ENCODE results near the gene GLS.

The GLS gene

GRCh38 chr2:190997526-190998113, 117.0 kb downstream of the GLS start:
- no peak for DNase-seq

- DNase-seq = no peak
These were observed 118.4 kb downstream of the GLS start for GRCh38 chr2:190999058-190999457.

- no peak for DNase-seq
These were observed 119.5 kb downstream of the GLS start for GRCh38 chr2:190999949-191000665.

GRCh38 chr2:191001032-191001431, 120.4 kb downstream of the GLS start:
- DNase-seq = no peak

GRCh38 chr2:191001624-191002023, 121.0 kb downstream of the GLS start:
- DNase-seq = no peak

- DNase-seq = no peak
These were observed 123.0 kb downstream of the GLS start for GRCh38 chr2:191003405-191004309.

GRCh38 chr2:191006297-191006696, 125.7 kb downstream of the GLS start:
- DNase-seq = no peak

- no peak for DNase-seq
These were observed 126.6 kb downstream of the GLS start for GRCh38 chr2:191006997-191007783.

GRCh38 chr2:191008286-191008685, 127.7 kb downstream of the GLS start:
- DNase-seq = no peak

- no peak for DNase-seq
These were observed 129.1 kb downstream of the GLS start for GRCh38 chr2:191009541-191010374.

GRCh38 chr2:191010887-191011885, 130.6 kb downstream of the GLS start:
- DNase-seq = peak in 1 of 2 experiments; percentile 20

- DNase-seq = no peak
These were observed 131.7 kb downstream of the GLS start for GRCh38 chr2:191012346-191012745.

- DNase-seq = no peak
These were observed 132.4 kb downstream of the GLS start for GRCh38 chr2:191012845-191013681.

- DNase-seq = no peak
These were observed 133.0 kb downstream of the GLS start for GRCh38 chr2:191013682-191013931.

GRCh38 chr2:191013932-191014652, 133.5 kb downstream of the GLS start, which contains the start of gene STAT1:
Gene STAT1, minus strand, starts transcription at chr2:191014171. Its CDS starts 4,168 bp downstream, at chr2:191010003.
- DNase-seq = peak; percentile 96 to 98

- DNase-seq = no peak
These were observed 134.0 kb downstream of the GLS start for GRCh38 chr2:191014653-191015020.
